Measurements from ENCODE around the gene TMUB2.

GRCh38 chr17:44147812-44148211, 39.0 kb upstream of the TMUB2 start:
- TF ChIP-seq EZH2 (IDR thresholded peaks at IDR 0.05) (no peak), POLR2AphosphoS5 (IDR thresholded peaks at IDR 0.05; ENCODE audit: borderline replicate concordance, low read depth, low read length) (no peak), FOXP2 (optimal IDR thresholded peaks at IDR 0.05; ENCODE audit: control extremely low read depth, extremely low read length, insufficient read depth) (no peak)

Measured in SK-N-MC (cell line).